ENCODE measurements around the gene TEX13B.

DNA sequence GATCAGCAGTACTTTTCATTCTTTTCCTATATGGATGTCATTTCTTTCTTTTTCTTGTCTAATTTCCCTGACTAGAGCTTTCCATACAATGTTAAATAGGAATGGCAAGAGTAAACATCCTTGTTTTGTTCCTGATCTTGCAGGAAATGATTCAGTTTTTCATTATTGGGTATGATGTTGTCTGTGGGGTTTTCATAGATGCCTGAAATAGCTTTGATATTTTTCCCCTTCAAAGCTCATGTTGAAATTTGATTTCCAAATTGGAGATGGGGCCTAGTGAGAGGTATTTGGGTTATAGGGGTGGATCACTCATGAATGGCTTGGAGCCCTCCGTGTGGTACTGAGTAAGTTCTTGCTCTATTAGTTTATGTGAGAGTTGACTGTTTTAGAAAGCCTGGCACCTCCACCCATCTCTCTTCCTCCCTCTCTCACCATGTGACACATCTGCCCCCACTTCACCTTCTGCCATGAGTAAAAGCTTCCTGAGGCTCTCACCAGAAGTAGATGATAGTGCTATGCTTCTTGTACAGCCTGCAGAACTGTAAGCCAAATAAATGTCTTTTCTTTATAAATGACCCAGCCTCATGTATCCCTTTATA is 40.4 kb upstream of the TEX13B start:
- TF ChIP-seq POLR2A (IDR thresholded peaks at IDR 0.05): no peak
- TF ChIP-seq, protein P1, sequence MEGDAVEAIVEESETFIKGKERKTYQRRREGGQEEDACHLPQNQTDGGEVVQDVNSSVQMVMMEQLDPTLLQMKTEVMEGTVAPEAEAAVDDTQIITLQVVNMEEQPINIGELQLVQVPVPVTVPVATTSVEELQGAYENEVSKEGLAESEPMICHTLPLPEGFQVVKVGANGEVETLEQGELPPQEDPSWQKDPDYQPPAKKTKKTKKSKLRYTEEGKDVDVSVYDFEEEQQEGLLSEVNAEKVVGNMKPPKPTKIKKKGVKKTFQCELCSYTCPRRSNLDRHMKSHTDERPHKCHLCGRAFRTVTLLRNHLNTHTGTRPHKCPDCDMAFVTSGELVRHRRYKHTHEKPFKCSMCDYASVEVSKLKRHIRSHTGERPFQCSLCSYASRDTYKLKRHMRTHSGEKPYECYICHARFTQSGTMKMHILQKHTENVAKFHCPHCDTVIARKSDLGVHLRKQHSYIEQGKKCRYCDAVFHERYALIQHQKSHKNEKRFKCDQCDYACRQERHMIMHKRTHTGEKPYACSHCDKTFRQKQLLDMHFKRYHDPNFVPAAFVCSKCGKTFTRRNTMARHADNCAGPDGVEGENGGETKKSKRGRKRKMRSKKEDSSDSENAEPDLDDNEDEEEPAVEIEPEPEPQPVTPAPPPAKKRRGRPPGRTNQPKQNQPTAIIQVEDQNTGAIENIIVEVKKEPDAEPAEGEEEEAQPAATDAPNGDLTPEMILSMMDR (IDR thresholded peaks at IDR 0.05): no peak

All from transverse colon (tissue), 3 donors.